Gastroesophageal sphincter (tissue), 3 donors: ENCODE data around the gene ZNF597.

Source experiments
- EP300 ChIP-seq: sonication (generic); formaldehyde crosslinking; IDR thresholded peaks from one replicate; pipeline ENCODE4 v1.6.1; 2017; ENCODE audit warnings: antibody characterized with exemption, mild to moderate bottlenecking
- TF ChIP-seq, protein P1 (sequence below), 4 experiments: fragments of 200-600 bp in 2 of 4; fragments of 450-650 bp in 2 of 4; sonication (generic) in 1 of 4; IDR thresholded peaks; one replicate each; pipeline ENCODE4 v1.5.1; 2017 to 2019; ENCODE audit warnings: antibody characterized with exemption in 4 of 4, mild to moderate bottlenecking in 2 of 4, moderate library complexity in 2 of 4

GRCh38 chr16:3469736-3470135 lies 26.4 kb upstream of the ZNF597 start:
- TF ChIP-seq, protein P1, sequence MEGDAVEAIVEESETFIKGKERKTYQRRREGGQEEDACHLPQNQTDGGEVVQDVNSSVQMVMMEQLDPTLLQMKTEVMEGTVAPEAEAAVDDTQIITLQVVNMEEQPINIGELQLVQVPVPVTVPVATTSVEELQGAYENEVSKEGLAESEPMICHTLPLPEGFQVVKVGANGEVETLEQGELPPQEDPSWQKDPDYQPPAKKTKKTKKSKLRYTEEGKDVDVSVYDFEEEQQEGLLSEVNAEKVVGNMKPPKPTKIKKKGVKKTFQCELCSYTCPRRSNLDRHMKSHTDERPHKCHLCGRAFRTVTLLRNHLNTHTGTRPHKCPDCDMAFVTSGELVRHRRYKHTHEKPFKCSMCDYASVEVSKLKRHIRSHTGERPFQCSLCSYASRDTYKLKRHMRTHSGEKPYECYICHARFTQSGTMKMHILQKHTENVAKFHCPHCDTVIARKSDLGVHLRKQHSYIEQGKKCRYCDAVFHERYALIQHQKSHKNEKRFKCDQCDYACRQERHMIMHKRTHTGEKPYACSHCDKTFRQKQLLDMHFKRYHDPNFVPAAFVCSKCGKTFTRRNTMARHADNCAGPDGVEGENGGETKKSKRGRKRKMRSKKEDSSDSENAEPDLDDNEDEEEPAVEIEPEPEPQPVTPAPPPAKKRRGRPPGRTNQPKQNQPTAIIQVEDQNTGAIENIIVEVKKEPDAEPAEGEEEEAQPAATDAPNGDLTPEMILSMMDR (IDR thresholded peaks at IDR 0.05) = no peak
- TF ChIP-seq EP300 = no peak
